Measurements from ENCODE around the gene LMOD1.
"Not testable (repeated sequence)": the region's sequence is repeated elsewhere in the genome, so short reads cannot be mapped to it uniquely, and the experiment has no call there.

LMOD1 gene

DNA sequence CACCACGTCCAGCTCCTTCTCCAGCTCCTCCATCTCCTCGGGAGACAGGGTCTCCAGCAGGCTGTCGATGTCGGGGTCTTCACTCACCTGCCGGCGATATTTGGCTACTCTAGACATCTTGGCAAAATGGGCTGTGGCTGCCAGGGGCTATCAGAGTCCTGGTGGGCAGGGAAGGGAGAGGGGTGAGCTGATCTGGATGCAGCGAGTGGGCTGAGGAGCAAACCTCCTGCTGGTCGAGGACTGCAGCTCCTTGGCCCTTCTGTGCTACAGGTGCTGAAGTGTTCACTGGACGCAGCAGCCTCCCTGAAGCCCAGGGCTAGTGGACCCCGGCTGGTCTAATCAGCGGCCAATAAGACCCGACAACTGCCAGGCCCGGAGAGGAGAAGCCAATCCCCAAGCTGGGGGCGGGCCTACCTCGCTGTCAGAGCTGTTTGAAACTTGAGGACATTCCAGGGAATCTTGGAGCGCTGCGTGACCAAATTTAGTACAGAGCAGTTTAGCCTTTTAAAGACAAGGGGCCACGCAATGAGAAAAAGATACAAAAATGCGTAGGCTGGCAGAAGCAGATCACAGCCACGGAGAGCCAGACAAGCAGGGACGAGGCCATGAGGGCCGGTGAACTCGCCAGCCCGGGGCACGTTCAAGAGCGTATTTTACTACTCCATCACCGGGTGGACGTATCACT, at the start of gene LMOD1:
Gene LMOD1, minus strand, starts transcription at position 325 of the 685 bp plus-strand sequence. Its CDS starts 208 bp downstream, at position 117.
- DNase-seq, result no peak

DNA sequence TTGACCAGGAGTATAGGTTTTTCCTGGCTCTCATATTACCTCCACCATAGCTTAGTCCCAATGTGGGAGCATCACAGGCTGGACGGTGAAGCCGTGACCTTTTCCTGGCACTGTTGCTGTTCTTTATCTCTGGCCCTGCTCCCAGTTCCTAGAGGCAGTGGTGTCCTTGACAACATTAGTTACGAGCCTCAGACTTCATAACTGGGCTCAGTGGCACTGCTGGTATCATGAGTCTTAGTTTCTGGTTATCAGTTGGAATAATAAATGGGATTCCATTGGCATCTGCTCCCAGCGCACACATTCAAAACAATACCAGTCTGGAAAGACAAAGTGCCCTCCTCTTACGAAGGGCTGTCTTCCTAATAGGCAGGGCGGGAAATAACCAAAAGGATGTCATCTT, 44.1 kb upstream of the LMOD1 start:
- no peak for DNase-seq

DNA sequence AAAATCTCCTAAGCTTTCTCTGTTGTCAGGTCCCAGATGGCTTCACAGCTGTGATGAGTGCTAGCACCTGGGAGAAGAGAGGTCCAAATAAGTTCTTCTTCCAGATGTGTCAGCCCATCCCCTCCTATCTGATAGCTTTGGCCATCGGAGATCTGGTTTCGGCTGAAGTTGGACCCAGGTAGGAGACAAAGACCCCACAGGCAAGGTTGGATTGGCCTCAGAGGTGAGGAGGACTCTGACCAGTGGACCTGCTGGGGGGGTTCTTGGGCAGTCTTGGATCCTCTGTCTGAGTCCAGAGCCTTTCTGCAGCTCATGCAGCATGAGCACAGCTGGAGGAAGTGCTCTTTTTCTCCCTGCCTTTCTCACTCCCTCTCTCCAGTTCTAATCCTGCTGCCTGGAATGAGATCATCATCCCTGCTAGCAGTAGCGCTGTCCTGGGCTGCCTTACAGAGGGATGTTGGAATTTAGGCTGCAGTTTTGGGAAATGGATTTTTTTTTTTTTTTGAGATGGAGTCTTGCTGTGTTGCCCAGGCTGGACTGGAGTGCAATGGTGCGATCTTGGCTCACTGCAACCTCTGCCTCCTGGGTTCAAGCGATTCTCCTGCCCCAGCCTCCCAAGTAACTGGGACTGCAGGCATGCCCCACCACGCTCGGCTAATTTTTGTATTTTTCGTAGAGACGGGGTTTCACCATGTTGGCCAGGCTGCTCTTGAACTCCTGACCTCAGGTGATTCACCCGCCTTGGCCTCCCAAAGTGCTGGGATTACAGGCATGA, 43.2 kb upstream of the LMOD1 start:
- DNase-seq, result no peak

DNA sequence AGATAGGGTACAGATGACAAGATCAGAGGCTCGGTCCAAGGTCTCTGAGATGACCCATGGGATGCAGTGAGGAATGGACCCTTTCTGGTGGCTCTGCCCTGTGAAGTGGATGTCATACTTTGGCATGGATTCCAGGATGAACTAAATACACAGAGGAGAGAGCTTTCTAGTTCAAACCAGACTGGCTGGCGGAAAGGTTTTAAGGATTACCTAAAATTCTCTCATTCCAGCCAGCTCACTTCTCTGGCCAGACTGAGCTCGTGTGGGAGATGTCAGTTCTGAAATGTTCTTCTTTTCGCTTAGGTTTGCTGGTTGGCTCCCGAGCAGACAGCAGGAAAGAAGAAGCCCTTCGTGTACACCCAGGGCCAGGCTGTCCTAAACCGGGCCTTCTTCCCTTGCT, 42.3 kb upstream of the LMOD1 start:
- no peak for DNase-seq

DNA sequence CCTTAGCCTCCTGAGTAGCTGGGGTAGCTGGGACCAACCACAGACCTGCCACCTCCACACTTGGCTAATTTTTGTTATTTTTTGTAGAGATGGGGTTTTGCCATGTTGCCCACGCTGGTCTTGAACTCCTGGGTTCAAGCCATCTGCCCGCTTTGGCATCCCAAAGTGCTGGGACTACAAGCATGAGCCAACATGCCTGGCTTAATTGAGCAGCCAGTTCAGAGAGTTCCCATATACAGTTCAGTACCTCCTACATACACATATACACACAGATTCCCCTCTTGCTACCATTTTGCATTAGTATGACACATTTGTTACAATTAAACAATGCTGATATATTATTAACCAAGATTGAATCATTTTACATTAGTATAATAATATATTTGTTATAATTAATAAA, 39.0 kb upstream of the LMOD1 start:
- DNase-seq, result no peak

DNA sequence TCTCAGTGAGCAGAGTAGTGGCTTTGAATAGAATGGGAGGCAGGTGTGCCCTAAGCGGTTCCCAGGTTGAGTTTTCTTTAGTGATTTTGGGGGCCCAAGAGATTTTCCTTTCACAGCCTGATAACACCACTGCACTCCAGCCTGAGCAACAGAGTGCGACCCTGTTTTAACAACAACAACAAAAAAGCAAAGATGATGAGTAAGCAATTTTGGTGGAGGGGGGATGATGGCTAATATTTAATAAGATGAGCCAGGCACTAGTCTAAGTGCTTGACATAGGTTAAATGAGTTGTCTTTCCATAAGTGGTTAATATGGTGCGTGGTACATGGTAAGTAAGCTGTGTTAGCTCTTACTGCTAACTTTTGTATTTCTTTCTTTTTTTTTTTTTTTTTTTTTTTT, 38.1 kb upstream of the LMOD1 start:
- no peak for DNase-seq

DNA sequence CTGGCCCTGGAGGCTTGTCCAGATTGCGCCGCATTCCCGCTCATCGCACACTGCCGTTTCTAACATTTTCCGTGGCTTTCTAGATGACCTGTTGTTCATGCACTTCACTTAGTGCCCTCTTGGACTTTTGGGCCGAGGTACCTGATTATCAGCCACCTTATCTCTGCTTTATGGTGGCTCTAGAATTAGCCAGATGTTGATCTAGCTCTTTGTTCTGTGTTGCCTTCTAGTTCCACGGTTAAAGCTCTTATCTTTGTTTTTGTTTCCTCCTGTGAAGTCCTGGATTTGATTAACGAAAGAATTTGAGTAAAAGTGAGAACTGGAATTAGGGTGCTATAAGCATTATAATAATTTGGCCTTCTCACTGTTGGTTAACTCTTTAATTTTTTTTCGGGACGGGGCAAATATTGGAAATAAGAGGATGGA, 37.0 kb upstream of the LMOD1 start:
- DNase-seq, result no peak

DNA sequence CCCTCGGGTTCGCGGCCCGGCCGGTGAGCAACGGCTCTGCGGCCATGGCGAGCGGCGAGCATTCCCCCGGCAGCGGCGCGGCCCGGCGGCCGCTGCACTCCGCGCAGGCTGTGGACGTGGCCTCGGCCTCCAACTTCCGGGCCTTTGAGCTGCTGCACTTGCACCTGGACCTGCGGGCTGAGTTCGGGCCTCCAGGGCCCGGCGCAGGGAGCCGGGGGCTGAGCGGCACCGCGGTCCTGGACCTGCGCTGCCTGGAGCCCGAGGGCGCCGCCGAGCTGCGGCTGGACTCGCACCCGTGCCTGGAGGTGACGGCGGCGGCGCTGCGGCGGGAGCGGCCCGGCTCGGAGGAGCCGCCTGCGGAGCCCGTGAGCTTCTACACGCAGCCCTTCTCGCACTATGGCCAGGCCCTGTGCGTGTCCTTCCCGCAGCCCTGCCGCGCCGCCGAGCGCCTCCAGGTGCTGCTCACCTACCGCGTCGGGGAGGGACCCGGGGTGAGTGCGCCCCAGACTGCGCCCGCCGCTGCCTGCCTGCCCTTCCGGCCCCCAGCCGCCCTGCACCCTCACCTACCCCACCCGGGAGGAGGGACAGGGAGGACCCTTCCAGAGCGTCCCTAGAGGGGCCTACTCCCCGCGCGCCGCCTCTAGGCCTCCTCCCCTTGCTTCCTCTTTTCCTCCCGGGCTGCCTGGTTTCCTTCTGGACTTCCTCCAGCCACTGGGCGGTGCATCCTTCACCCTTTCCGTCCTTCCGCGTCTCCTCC, 36.5 kb upstream of the LMOD1 start, which contains the start of gene RNPEP:
Gene RNPEP, plus strand, starts transcription at position 26 of the 757 bp plus-strand sequence. Its CDS starts 19 bp downstream, at position 45.
- no peak for DNase-seq

DNA sequence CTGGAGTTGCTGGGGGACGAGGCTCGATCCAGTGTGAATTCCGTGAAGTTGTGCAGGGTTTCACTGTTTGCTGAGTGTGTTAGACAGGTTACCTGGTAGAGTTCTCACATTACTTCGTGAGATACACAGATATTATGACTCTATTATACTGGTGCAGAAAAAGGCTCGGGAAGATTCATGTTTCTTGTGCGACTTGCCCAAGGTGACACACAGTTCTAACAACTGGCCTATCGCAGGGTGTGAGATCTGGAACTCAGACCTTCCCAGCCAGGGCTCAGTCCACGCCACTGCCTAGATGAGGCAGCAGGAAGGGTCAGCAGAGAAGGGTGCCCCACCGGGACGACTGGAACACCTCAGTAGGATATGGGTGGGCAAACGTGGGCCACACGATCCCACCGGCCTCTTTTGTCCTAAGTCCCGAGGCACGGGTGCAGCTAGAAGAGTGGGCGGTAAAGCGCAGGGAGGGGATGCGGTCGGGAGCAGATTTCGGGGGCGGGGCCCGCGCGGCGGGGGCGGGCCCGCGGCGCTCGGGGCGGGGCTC, 35.8 kb upstream of the LMOD1 start:
- no peak for DNase-seq

DNA sequence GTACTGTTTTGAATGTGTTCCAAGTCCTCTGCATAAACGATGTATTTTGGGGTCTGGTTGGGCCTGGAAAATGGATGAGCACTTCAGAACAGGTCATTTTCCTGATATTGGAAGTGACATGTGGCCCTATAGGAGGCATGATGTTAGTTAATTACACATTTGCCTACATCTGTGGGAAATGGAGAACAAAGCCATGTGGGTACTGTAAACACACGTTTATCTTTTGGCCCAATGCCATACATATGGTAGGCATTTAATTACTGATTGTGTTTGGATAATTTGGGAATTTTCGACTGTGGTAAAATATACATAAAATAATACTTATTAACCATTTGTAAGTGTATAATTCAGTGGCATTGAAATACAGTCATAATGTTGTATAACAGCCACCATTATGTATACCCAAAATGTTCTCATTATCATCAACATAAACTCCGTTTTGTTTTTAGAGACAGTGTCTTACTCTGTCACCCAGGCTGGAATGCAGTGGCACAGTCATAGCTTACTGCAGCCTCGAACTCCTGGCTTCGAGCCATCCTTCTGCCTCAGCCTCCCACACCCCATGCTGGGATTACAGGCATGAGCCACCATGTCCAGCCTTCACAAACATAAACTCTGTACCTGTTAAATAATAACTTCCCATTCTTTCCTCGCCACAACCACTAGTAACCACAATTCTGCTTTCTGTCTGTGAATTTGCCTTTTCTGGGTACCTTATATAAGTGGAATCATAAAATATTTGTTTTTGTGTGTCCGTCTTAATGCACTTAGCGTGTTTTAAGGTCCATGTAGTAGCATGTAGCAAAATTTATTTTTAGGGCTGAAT, 24.2 kb upstream of the LMOD1 start:
- DNase-seq, result no peak

DNA sequence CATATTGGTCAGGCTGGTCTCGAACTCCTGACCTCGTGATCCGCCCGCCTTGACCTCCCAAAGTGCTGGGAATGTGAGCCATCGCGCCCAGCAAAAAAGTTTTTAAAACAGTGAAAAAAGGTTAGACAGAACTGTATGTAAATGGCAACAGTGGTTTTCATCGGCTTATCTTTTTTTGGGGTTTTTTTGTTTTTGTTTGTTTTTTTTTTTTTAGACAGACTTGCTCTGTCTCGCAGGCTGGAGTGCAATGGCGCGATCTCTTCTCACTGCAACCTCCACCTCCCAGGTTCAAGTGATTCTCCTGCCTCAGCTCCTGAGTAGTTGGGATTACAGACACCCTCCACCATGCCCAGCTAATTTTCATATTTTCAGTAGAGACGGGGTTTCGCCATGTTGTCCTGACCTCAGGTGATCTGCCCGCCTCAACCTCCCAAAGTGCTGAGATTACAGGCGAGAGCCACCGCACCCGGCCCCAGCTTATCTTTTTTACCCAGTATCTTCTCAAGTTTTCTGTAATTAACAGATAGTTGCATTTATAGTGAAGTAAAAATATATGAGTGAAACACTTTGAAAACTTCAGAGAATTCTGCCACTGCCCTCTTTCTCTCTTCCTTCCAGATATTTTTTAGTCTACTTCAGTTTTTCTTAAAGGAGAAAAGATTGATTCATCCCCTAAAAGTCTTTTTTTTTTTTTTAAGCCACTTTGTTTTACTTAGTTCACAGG, 22.0 kb upstream of the LMOD1 start:
- DNase-seq, result no peak

DNA sequence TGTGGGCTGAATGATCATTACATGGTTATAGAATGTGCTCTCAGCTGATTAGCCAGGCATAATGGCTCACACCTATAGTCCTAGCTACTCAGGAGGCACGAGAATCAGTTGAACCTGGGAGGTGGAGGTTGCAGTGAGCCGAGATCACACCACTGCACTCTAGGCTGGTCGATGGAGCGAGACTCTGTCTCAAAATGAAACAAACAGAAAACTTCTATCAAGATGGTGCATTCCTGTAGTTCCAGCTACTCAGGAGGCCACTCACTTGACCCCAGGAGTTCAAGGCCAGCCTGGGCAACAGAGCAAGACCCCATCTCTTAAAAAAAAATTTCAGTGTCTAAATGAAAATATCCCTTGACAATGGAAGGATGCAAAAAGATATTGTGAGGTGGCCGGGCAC, 19.8 kb upstream of the LMOD1 start:
- no peak for DNase-seq

DNA sequence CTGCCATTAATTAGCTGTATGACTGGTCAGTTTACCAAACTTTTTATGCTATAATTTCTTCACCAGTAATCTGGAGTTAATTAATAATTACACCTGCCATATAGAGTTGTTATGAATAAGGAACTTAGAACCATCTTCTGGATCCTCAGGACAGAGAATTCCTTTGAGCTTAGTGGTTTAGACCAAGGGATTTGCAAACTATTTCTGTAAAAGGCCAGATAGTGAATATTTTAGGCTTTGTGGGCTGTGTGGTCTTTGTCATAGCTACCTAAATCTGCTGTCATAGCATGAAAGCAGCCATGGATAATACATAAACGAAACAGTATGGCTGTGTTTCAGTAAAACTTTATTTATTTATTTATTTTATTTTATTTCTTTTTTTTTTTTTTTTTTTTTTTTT, 17.9 kb upstream of the LMOD1 start:
- no peak for DNase-seq

DNA sequence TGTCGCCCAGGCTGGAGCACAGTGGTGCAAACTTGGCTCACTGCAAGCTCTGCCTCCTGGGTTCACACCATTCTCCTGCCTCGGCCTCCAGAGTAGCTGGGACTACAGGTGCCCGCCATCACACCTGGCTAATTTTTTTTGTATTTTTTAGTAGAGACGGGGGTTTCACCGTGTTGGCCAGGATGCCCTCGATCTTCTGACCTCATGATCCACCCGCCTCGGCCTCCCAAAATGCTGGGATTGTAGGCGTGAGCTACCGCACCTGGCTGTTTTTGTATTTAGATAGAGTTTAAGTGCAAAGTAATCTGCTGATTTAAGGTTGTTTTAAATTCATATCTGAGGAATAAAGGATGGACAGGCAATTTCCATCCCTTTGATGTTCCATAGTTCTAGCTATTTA, 16.0 kb upstream of the LMOD1 start:
- DNase-seq, result not testable (repeated sequence)

DNA sequence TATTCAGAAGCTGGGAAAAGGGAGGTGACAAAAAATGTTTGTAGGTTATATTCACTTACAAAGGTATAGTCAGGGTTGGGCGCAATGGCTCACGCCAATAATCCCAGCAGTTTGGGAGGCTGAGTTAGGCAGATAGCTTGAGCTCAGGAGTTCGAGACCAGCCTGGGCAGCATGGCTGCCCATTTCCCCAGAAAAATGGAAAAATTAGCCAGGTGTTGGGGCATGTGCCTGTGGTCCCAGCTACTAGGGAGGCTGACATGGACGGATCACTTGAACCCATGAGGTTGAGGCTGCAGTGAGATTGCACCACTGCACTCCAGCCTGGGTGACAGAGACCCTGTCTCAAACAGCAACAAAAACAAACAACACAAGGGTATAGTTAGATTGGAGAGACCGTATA, 12.0 kb upstream of the LMOD1 start:
- no peak for DNase-seq

DNA sequence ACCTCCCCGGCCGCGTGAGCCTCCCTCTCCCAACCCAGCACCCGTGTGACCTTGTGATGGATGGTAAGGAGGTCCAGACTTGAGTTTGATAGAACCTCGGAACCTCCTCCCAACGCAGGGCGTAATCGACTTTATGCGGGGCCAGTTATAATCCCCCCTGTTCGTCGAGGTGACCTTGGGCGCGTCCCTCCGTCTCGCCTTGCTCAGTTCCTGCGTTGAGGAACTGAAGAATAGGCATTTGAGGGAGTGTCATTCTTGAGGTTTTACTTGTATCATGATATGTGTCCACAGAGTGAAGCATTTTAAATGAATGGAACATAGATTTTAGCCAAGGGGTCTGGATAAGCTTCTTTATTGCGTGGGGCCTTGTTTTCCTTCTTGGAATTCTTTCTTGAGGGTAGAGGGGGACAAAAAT, 9.4 kb upstream of the LMOD1 start:
- no peak for DNase-seq

DNA sequence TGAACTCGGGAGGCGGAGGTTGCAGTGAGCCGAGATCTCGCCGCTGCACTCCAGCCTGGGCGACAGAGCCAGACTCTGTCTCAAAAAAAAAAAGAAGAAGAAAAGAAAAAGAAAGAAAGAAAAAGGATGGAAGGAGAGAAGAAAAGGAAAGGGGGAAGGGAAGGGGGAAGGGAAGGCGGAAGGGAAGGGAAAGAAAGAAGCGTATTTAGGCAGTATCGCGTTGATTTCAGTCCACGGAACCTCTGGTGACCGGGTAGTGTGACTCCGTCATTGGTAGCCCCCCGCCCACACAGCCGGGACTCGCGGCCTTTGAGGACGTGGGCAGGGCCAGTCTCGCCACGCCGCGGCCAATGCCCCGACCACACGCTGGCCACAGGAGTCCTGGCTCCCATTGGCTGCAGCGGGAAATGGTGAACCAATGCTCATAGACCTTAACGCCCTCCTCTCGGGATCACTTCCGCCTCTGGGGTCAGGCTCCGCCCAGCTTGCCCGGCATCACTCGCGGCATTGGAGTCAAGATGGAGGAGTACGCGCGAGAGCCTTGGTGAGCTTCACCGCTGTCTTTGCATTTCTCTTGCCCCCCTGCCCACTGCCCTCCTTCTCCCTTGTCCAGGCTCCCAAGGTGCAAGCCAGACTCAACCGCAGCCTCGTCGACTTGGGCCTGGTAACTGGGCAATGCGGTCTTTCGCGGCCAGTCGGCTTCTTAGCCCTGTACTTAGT, 8.8 kb upstream of the LMOD1 start, which contains the start of gene TIMM17A:
Gene TIMM17A, plus strand, starts transcription at position 495 of the 720 bp plus-strand sequence. Its CDS starts 24 bp downstream, at position 519.
- peak; percentile 91 for DNase-seq

DNA sequence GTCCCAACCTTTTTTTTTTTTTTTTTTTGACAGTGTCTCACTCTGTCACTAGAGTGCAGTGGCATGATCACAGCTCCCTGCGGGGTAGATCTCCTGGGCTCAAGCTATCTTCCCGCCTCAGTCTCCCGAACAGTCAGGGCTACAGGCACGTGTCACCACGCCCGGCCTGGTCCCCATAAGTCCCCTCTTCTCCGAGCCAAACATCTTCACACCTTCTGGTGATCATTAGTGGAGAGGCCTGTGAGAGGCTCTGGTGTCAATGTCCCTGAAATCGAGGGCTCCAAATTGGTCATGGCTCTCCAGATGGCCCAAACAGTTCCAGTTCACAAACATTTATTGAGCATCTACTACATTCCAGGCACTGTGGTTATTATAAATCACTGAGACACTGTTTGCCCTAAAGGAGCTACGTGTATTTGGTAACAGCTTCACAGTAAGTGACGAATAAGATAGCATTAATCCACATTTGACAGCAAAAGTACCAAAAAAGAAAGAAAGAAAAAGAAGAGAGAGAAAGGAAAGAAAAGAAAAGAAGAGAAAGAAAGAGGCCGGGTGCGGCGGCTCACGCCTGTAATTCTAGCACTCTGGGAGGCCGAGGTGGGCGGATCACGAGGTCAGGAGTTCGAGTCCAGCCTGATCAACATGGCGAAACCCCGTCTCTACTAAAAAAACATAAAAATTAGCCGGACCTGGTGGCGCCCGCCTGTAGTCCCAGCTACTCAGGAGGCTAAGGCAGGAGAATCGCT, 8.1 kb upstream of the LMOD1 start:
- no peak for DNase-seq

DNA sequence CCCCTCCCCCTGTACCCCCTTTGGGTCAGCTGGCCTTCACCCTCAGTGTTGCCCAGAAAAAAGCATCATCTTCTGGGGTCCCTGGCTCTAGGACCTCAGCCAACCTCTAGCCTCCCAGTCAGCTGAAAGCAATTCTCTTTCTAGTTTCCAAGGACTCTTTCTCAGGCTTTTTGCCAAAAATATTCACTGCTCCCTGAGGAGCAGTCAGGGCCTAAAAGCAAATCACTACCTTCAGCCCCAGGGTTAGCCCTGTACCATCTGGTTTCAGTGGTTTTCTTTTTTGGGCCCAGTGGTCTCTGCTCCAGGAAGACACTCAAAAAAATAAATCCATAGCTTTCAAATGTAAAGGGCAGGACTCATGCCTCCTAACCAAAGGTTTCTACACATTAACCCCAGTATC, 3.1 kb upstream of the LMOD1 start:
- no peak for DNase-seq

DNA sequence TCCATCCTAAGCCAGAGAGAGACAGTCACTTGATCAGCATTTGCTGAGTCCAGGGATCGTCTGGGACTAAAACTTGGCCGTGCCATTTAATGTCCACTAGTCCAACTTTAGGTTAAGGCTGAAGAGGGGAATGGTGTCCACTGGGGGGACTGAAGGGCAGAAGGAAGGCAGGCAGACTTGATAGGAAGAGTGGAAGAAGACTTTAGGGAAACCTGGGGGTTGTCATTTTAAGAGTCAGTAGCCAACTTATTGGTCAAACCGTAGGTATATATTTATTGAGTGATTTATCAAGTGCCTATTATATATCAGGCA, 1.3 kb upstream of the LMOD1 start:
- DNase-seq, result no peak
